Measurements from ENCODE around the gene ANKRD28.
A peak's percentile ranks its signal among the peaks of the same experiment; 100 is the strongest.

ANKRD28 gene

GRCh38 chr3:15716178-15716577 is 81.6 kb downstream of the ANKRD28 start:
- no peak for DNase-seq

- no peak for DNase-seq
Observed at GRCh38 chr3:15714448-15714847, 83.3 kb downstream of the ANKRD28 start.

- no peak for DNase-seq
Observed at GRCh38 chr3:15713364-15713763, 84.4 kb downstream of the ANKRD28 start.

- no peak for DNase-seq
Observed at GRCh38 chr3:15711281-15711680, 86.5 kb downstream of the ANKRD28 start.

- DNase-seq: peak in 1 of 2 donors; percentile 11
Observed at GRCh38 chr3:15708882-15709677, 88.7 kb downstream of the ANKRD28 start.

- DNase-seq: no peak
Observed at GRCh38 chr3:15707779-15708178, 90.0 kb downstream of the ANKRD28 start.

GRCh38 chr3:15703346-15703745 is 94.4 kb downstream of the ANKRD28 start:
- no peak for DNase-seq

- DNase-seq: no peak
Observed at GRCh38 chr3:15694628-15695027, 103.2 kb downstream of the ANKRD28 start.

GRCh38 chr3:15693355-15693754 is 104.4 kb downstream of the ANKRD28 start:
- DNase-seq: no peak

- no peak for DNase-seq
Observed at GRCh38 chr3:15690748-15691147, 107.0 kb downstream of the ANKRD28 start.

- DNase-seq: no peak
Observed at GRCh38 chr3:15690230-15690629, 107.5 kb downstream of the ANKRD28 start.

- no peak for DNase-seq
Observed at GRCh38 chr3:15685927-15686326, 111.9 kb downstream of the ANKRD28 start.

GRCh38 chr3:15683253-15683652 is 114.5 kb downstream of the ANKRD28 start:
- DNase-seq: no peak

GRCh38 chr3:15682561-15683185 is 115.1 kb downstream of the ANKRD28 start:
- no peak for DNase-seq

GRCh38 chr3:15681668-15682067 is 116.1 kb downstream of the ANKRD28 start:
- DNase-seq: no peak

GRCh38 chr3:15679306-15679705 is 118.5 kb downstream of the ANKRD28 start:
- no peak for DNase-seq

- no peak for DNase-seq
Observed at GRCh38 chr3:15676259-15676658, 121.5 kb downstream of the ANKRD28 start.

- no peak for DNase-seq
Observed at GRCh38 chr3:15673536-15673935, 124.2 kb downstream of the ANKRD28 start.

- no peak for DNase-seq
Observed at GRCh38 chr3:15667484-15667883, 130.3 kb downstream of the ANKRD28 start.

GRCh38 chr3:15666277-15666676 is 131.5 kb downstream of the ANKRD28 start:
- no peak for DNase-seq

- DNase-seq: no peak
Observed at GRCh38 chr3:15665510-15666150, 132.1 kb downstream of the ANKRD28 start.

- DNase-seq: no peak
Observed at GRCh38 chr3:15664144-15664543, 133.6 kb downstream of the ANKRD28 start.

- DNase-seq: no peak
Observed at GRCh38 chr3:15660055-15660935, 137.5 kb downstream of the ANKRD28 start.
